ENCODE data around the gene LRMDA.

The LRMDA gene

GRCh38 chr10:75427951-75428350 lies 3.5 kb upstream of the LRMDA start:
- H3K4me2 ChIP-seq (ENCODE audit: low read depth, low read length, poor library complexity, severe bottlenecking) = no peak overlapping the region

DNA sequence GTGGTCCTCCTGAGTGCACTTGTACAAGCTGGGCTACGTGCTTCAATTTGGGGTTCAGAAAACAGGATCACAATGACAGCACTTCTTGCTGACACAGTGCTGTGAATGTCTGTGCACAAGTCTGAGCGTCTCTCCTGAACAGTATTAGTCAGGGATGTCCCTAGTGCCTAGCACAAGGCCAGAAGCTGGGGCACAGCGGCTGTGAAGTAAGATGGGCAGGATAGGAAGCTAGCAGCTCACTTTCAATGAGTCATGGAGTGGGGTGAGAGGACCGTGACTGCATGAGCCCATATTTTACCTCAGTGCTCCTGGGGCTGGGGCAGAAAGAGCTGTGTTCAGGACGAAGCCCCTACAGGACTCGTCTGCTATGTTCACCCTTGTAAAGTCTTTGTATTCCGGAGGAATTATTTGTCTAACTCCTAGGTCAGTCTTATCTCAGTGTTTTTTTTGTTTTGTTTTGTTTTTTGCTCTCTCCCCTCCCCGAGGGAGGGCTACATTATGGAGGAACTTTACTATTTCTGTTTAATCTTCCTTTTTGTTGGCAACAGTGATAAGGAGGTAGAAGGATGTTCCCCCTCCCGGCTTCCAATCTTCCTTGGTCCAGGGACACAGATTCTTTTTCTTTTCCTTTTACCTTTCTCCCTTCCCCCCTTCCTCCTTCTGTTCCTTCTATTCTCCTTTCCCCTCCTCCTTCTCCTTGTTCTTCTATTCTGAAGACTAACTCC lies 2.8 kb upstream of the LRMDA start:
- H3K27me3 ChIP-seq (ENCODE audit: insufficient read depth, low read length, poor library complexity, severe bottlenecking) = no peaks in the 10 kb centered on the region

More at GRCh38 chr10:75427951-75428350, 3.5 kb upstream of the LRMDA start:
- H3K79me2 ChIP-seq (ENCODE audit: insufficient read depth, low read length) = no peaks in the 10 kb centered on the region
- no peaks in the 10 kb centered on the region for H3K27me3 ChIP-seq (ENCODE audit: insufficient read depth, low read length, poor library complexity, severe bottlenecking)
- H3F3A ChIP-seq (ENCODE audit: low read depth) = no peaks in the 10 kb centered on the region
- no peaks in the 10 kb centered on the region for H3K9me2 ChIP-seq (replicated peaks; ENCODE audit: low read depth, low read length)
- no peak overlapping the region for H3K9ac ChIP-seq (ENCODE audit: low read depth, low read length, poor library complexity, severe bottlenecking)
- no peaks in the 10 kb centered on the region for H3K9me3 ChIP-seq (ENCODE audit: insufficient read depth, low read depth, low read length)
- no peaks in the 10 kb centered on the region for H4K20me1 ChIP-seq (ENCODE audit: insufficient read depth, low read length, poor library complexity, severe bottlenecking)
- no peaks in the 10 kb centered on the region for H3K36me3 ChIP-seq (ENCODE audit: insufficient read depth, low read length)
- no peak overlapping the region for H2AFZ ChIP-seq (ENCODE audit: low read length)
- no peak for TF ChIP-seq EZH2phosphoT487 (IDR thresholded peaks at IDR 0.05; ENCODE audit: borderline replicate concordance)
- TF ChIP-seq CTCF (conservative IDR thresholded peaks at IDR 0.05; ENCODE audit: low read length) = no peak
- no peaks in the 10 kb centered on the region for H3K4me1 ChIP-seq (ENCODE audit: insufficient read depth, low read length, poor library complexity, severe bottlenecking)
- H3K4me3 ChIP-seq (ENCODE audit: low read length, poor library complexity, severe bottlenecking) = no peak overlapping the region

GRCh38 chr10:75429159-75429827 lies 2.1 kb upstream of the LRMDA start:
- Histone ChIP-seq H3K4me2 (ENCODE audit: low read depth, low read length, poor library complexity, severe bottlenecking) (no peak overlapping the region), H3K4me3 (ENCODE audit: low read length, poor library complexity, severe bottlenecking) (no peak overlapping the region), H3K79me2 (ENCODE audit: insufficient read depth, low read length) (no peaks in the 10 kb centered on the region), H3K36me3 (ENCODE audit: insufficient read depth, low read length) (no peaks in the 10 kb centered on the region), H3K4me1 (ENCODE audit: insufficient read depth, low read length, poor library complexity, severe bottlenecking) (no peaks in the 10 kb centered on the region), H3K9ac (ENCODE audit: low read depth, low read length, poor library complexity, severe bottlenecking) (no peak overlapping the region), H2AFZ (ENCODE audit: low read length) (no peak overlapping the region), H3K9me3 (ENCODE audit: insufficient read depth, low read depth, low read length) (no peaks in the 10 kb centered on the region), H3K27me3 (ENCODE audit: insufficient read depth, low read length, poor library complexity, severe bottlenecking) (no peaks in the 10 kb centered on the region), H3K9me2 (replicated peaks; ENCODE audit: low read depth, low read length) (no peaks in the 10 kb centered on the region), H4K20me1 (ENCODE audit: insufficient read depth, low read length, poor library complexity, severe bottlenecking) (no peaks in the 10 kb centered on the region), H3F3A (ENCODE audit: low read depth) (no peaks in the 10 kb centered on the region)
- TF ChIP-seq EZH2phosphoT487 (IDR thresholded peaks at IDR 0.05; ENCODE audit: borderline replicate concordance) (no peak), CTCF (conservative IDR thresholded peaks at IDR 0.05; ENCODE audit: low read length) (no peak)

More for the DNA sequence above, 2.8 kb upstream of the LRMDA start:
- no peaks in the 10 kb centered on the region for H3K9me2 ChIP-seq (replicated peaks; ENCODE audit: low read depth, low read length)
- H3K4me2 ChIP-seq (ENCODE audit: low read depth, low read length, poor library complexity, severe bottlenecking) = no peak overlapping the region
- no peaks in the 10 kb centered on the region for H3K4me1 ChIP-seq (ENCODE audit: insufficient read depth, low read length, poor library complexity, severe bottlenecking)
- no peaks in the 10 kb centered on the region for H4K20me1 ChIP-seq (ENCODE audit: insufficient read depth, low read length, poor library complexity, severe bottlenecking)
- H3K36me3 ChIP-seq (ENCODE audit: insufficient read depth, low read length) = no peaks in the 10 kb centered on the region
- H2AFZ ChIP-seq (ENCODE audit: low read length) = no peak overlapping the region
- no peaks in the 10 kb centered on the region for H3F3A ChIP-seq (ENCODE audit: low read depth)
- no peaks in the 10 kb centered on the region for H3K79me2 ChIP-seq (ENCODE audit: insufficient read depth, low read length)
- no peak overlapping the region for H3K4me3 ChIP-seq (ENCODE audit: low read length, poor library complexity, severe bottlenecking)
- TF ChIP-seq CTCF (conservative IDR thresholded peaks at IDR 0.05; ENCODE audit: low read length) (no peak), EZH2phosphoT487 (IDR thresholded peaks at IDR 0.05; ENCODE audit: borderline replicate concordance) (no peak)
- H3K9ac ChIP-seq (ENCODE audit: low read depth, low read length, poor library complexity, severe bottlenecking) = no peak overlapping the region
- H3K9me3 ChIP-seq (ENCODE audit: insufficient read depth, low read depth, low read length) = no peaks in the 10 kb centered on the region

All from Loucy (cell line).